Left ventricle myocardium inferior (tissue), 1 donor: ENCODE data around the gene SLC7A5. TPM values are rescaled to one million over a fixed set of nuclear protein-coding genes. Genes with fewer than 3 reads are reported as not detected.

Experiments
- DNase-seq: peaks from one replicate; pipeline ENCODE4 v3.0.0-alpha.2; 2020
- H3K27ac ChIP-seq: fragments of 200-600 bp; replicated peaks from 2 replicates; pipeline ENCODE4 v1.8.0; 2021
- H3K27me3 ChIP-seq: fragments of 200-600 bp; 2 replicates; pipeline ENCODE4 v1.8.0; 2021; ENCODE audit warnings: low read depth
- H3K36me3 ChIP-seq: fragments of 200-600 bp; 2 replicates; pipeline ENCODE4 v1.8.0; 2021
- H3K4me1 ChIP-seq: fragments of 200-600 bp; 2 replicates; pipeline ENCODE4 v1.8.0; 2021
- H3K4me3 ChIP-seq: fragments of 200-600 bp; 2 replicates; pipeline ENCODE4 v1.8.0; 2021; ENCODE audit warnings: mild to moderate bottlenecking, moderate library complexity
- H3K9me3 ChIP-seq: fragments of 200-600 bp; replicated peaks from 2 replicates; pipeline ENCODE4 v1.8.0; 2021
- intact Hi-C: fragments of 100-400 bp; cut with micrococcal nuclease; formaldehyde crosslinking; loops from one replicate; pipeline ENCODE4 v1.11.0; 2022
- total RNA-seq: library from RNA; stranded (reverse); fragmentation: NEBNext Ultra II Directional; extraction: Animal tissue kit (Norgen Biotek cat#: 25700); gene quantifications from one replicate; pipeline ENCODE4 v1.2.1, GENCODE V29; 2021
- TF ChIP-seq, protein P1 (sequence below): fragments of 200-600 bp; IDR thresholded peaks from 2 replicates; pipeline ENCODE4 v1.8.0; 2021; ENCODE audit warnings: antibody characterized with exemption, mild to moderate bottlenecking, borderline replicate concordance
- donor health status: DM: no; HTN: yes; CAD: no; lungs with severe emphysema.

The SLC7A5 gene
- total RNA-seq, 1 donor from 2014 or later, result 4.6 TPM

- Histone ChIP-seq H3K36me3 (no peaks in the 10 kb centered on the region), H3K27me3 (peaks cover 28% of the 10 kb centered on the region), H3K4me3 (peak overlapping the region; percentile 66), H3K27ac (peak overlapping the region; percentile 51), H3K4me1 (peaks cover 17% of the 10 kb centered on the region), H3K9me3 (peaks cover 3% of the 10 kb centered on the region)
- intact Hi-C loops, result no loop called here
- DNase-seq, result peak; percentile 58
- TF ChIP-seq, protein P1, sequence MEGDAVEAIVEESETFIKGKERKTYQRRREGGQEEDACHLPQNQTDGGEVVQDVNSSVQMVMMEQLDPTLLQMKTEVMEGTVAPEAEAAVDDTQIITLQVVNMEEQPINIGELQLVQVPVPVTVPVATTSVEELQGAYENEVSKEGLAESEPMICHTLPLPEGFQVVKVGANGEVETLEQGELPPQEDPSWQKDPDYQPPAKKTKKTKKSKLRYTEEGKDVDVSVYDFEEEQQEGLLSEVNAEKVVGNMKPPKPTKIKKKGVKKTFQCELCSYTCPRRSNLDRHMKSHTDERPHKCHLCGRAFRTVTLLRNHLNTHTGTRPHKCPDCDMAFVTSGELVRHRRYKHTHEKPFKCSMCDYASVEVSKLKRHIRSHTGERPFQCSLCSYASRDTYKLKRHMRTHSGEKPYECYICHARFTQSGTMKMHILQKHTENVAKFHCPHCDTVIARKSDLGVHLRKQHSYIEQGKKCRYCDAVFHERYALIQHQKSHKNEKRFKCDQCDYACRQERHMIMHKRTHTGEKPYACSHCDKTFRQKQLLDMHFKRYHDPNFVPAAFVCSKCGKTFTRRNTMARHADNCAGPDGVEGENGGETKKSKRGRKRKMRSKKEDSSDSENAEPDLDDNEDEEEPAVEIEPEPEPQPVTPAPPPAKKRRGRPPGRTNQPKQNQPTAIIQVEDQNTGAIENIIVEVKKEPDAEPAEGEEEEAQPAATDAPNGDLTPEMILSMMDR, result no peak
These were observed 62.4 kb downstream of the SLC7A5 start for GRCh38 chr16:87806641-87807546.

- Histone ChIP-seq H3K4me3 (peak overlapping the region; percentile 66), H3K36me3 (no peaks in the 10 kb centered on the region), H3K27ac (peak overlapping the region; percentile 51), H3K4me1 (peaks cover 17% of the 10 kb centered on the region), H3K27me3 (peaks cover 28% of the 10 kb centered on the region), H3K9me3 (peaks cover 3% of the 10 kb centered on the region)
- TF ChIP-seq, protein P1, result no peak
- DNase-seq, result no peak
- intact Hi-C loops, result no loop called here
These were observed 63.1 kb downstream of the SLC7A5 start for GRCh38 chr16:87806261-87806640.

- Histone ChIP-seq H3K9me3 (peaks cover 3% of the 10 kb centered on the region), H3K4me3 (no peak overlapping the region), H3K36me3 (no peaks in the 10 kb centered on the region), H3K27me3 (peaks cover 12% of the 10 kb centered on the region), H3K27ac (no peak overlapping the region), H3K4me1 (peaks cover 17% of the 10 kb centered on the region)
- intact Hi-C loops, result no loop called here
- no peak for DNase-seq
- TF ChIP-seq, protein P1, result no peak
These were observed 65.9 kb downstream of the SLC7A5 start for GRCh38 chr16:87803385-87803784.

- Histone ChIP-seq H3K4me3 (no peak overlapping the region), H3K4me1 (peaks cover 17% of the 10 kb centered on the region), H3K27me3 (peaks cover 6% of the 10 kb centered on the region), H3K36me3 (no peaks in the 10 kb centered on the region), H3K9me3 (no peaks in the 10 kb centered on the region), H3K27ac (no peak overlapping the region)
- intact Hi-C loops, result no loop called here
- no peak for DNase-seq
- TF ChIP-seq, protein P1, result no peak
These were observed 66.6 kb downstream of the SLC7A5 start for GRCh38 chr16:87802670-87803069.

- peaks cover 10% of the 10 kb centered on the region for H3K4me1 ChIP-seq
- no peak overlapping the region for H3K4me3 ChIP-seq
- TF ChIP-seq, protein P1, result no peak
- intact Hi-C loops, result no loop called here
- no peaks in the 10 kb centered on the region for H3K27me3 ChIP-seq
- no peak overlapping the region for H3K27ac ChIP-seq
- DNase-seq, result no peak
- H3K9me3 ChIP-seq, result no peaks in the 10 kb centered on the region
- no peaks in the 10 kb centered on the region for H3K36me3 ChIP-seq
These were observed 67.5 kb downstream of the SLC7A5 start for GRCh38 chr16:87801679-87802259.
